ENCODE results near the gene RPS5.
"Not testable (repeated sequence)": the region's sequence is repeated elsewhere in the genome, so short reads cannot be mapped to it uniquely, and the experiment has no call there.

Gene RPS5

GRCh38 chr19:58434217-58434616, 47.1 kb downstream of the RPS5 start:
- FAIRE-seq (no peak), DNase-seq (ENCODE audit: insufficient read length) (no peak)
- TF ChIP-seq POLR2AphosphoS5 (IDR thresholded peaks at IDR 0.05; ENCODE audit: low read depth, low read length) (no peak), POLR2A (IDR thresholded peaks at IDR 0.05; ENCODE audit: low read depth, low read length) (no peak), TAF1 (IDR thresholded peaks at IDR 0.05; ENCODE audit: borderline replicate concordance, low read depth, low read length) (no peak)

- DNase-seq (ENCODE audit: insufficient read length) (peak; percentile 90), FAIRE-seq (peak; percentile 97)
- TF ChIP-seq POLR2A (IDR thresholded peaks at IDR 0.05; ENCODE audit: low read depth, low read length) (no peak), POLR2AphosphoS5 (IDR thresholded peaks at IDR 0.05; ENCODE audit: low read depth, low read length) (no peak), TAF1 (IDR thresholded peaks at IDR 0.05; ENCODE audit: borderline replicate concordance, low read depth, low read length) (no peak)
Observed at GRCh38 chr19:58439576-58440554, 52.8 kb downstream of the RPS5 start, which contains the start of gene ZNF132. TSS of gene ZNF132 (minus strand) at chr19:58440153. CDS start at chr19:58439821, 332 bp downstream.

GRCh38 chr19:58440556-58440955, 53.5 kb downstream of the RPS5 start:
- DNase-seq (ENCODE audit: insufficient read length) (no peak), FAIRE-seq (no peak)
- no peak for TF ChIP-seq POLR2AphosphoS5 (IDR thresholded peaks at IDR 0.05; ENCODE audit: low read depth, low read length)
- no peak for TF ChIP-seq POLR2A (IDR thresholded peaks at IDR 0.05; ENCODE audit: low read depth, low read length)
- no peak for TF ChIP-seq TAF1 (IDR thresholded peaks at IDR 0.05; ENCODE audit: borderline replicate concordance, low read depth, low read length)

GRCh38 chr19:58442986-58443385, 55.9 kb downstream of the RPS5 start:
- not testable (repeated sequence) for FAIRE-seq

More at GRCh38 chr19:58442986-58443385, 55.9 kb downstream of the RPS5 start:
- DNase-seq (ENCODE audit: insufficient read length), result not testable (repeated sequence)

Data from GM12892 (cell line).